HFF-Myc (cell line): ENCODE results near the gene TRAPPC2L.

ENCODE experiments used
- DNase-seq: peaks from one replicate; pipeline ENCODE4 v3.0.0-alpha.2; 2011; ENCODE audit warnings: low read depth; ENCODE audit errors: extremely low read depth
- H3K4me3 ChIP-seq: replicated peaks from 2 replicates; pipeline ENCODE4 v1.5.1; 2011; ENCODE audit warnings: low read depth, mild to moderate bottlenecking, control low read depth, low read length
- TF ChIP-seq, protein P1 (sequence below): IDR thresholded peaks from 2 replicates; pipeline ENCODE4 v1.5.1; 2012; ENCODE audit warnings: mild to moderate bottlenecking, low read depth, low read length, control low read depth; ENCODE audit errors: missing control alignments

The TRAPPC2L gene

GRCh38 chr16:88857728-88858339 is 907 bp downstream of the TRAPPC2L start:
- TF ChIP-seq, protein P1, sequence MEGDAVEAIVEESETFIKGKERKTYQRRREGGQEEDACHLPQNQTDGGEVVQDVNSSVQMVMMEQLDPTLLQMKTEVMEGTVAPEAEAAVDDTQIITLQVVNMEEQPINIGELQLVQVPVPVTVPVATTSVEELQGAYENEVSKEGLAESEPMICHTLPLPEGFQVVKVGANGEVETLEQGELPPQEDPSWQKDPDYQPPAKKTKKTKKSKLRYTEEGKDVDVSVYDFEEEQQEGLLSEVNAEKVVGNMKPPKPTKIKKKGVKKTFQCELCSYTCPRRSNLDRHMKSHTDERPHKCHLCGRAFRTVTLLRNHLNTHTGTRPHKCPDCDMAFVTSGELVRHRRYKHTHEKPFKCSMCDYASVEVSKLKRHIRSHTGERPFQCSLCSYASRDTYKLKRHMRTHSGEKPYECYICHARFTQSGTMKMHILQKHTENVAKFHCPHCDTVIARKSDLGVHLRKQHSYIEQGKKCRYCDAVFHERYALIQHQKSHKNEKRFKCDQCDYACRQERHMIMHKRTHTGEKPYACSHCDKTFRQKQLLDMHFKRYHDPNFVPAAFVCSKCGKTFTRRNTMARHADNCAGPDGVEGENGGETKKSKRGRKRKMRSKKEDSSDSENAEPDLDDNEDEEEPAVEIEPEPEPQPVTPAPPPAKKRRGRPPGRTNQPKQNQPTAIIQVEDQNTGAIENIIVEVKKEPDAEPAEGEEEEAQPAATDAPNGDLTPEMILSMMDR, result peak; percentile 88
- peak; percentile 37 for DNase-seq
- H3K4me3 ChIP-seq, result peak overlapping the region; percentile 98

GRCh38 chr16:88859381-88860091 is 2.6 kb downstream of the TRAPPC2L start:
- TF ChIP-seq, protein P1, result no peak
- DNase-seq, result no peak

DNA sequence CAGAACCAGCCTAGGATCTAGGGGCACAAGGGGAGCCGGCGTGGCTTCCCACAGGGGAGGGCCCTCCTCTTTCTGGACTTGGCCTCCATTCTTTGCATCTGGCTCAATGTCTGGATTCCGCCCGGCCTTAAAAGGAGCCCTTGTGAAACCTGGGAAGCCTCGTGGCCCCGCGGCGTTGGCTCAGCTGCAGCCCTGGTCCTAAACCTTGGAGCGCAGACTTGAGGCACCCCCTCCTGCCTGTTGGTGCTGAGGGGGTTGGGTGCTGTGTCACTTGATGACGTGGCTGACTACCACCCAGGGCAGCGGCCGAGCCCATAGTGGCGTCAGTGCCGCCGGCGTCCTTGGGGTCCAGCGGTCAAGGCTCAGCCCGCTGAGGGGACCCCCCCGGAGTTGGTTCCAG is 4.4 kb downstream of the TRAPPC2L start:
- no peak overlapping the region for H3K4me3 ChIP-seq
- TF ChIP-seq, protein P1, result no peak
- no peak for DNase-seq

More at GRCh38 chr16:88859381-88860091, 2.6 kb downstream of the TRAPPC2L start:
- no peak overlapping the region for H3K4me3 ChIP-seq

DNA sequence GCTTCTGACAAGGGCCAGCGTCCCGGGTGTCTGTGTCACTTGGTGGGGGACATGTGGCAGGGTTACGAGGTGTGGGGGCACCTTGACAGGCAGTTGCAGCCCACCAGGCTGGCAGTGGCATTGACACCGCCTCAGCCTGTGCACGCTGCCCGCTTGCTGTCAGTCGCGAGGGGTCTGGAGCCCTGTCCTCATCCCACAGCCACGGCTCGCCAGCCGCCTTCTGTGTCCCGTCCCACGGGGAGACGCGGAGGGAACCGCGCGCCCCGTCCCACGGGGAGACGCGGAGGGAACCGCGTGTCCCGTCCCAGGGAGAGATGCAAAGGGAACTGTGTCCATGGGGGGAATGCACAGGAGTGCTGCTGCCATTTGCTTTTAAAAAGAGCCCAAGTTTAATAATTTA is 6.0 kb downstream of the TRAPPC2L start:
- TF ChIP-seq, protein P1, result no peak

GRCh38 chr16:88863426-88863825 is 6.5 kb downstream of the TRAPPC2L start:
- TF ChIP-seq, protein P1, result no peak
- DNase-seq, result no peak
- H3K4me3 ChIP-seq, result no peak overlapping the region

More for the DNA sequence above, 6.0 kb downstream of the TRAPPC2L start:
- H3K4me3 ChIP-seq, result no peak overlapping the region
- no peak for DNase-seq

- H3K4me3 ChIP-seq, result no peak overlapping the region
- DNase-seq, result no peak
- TF ChIP-seq, protein P1, result no peak
These were observed 7.2 kb downstream of the TRAPPC2L start for GRCh38 chr16:88864099-88864498.
